ENCODE results near the gene ATAD5. TPM values are rescaled to one million over a fixed set of nuclear protein-coding genes. Genes with fewer than 3 reads are reported as not detected.

Gene ATAD5
- total and polyA plus RNA-seq, 2 of the 13 experiments (the other 11 are each of a cell fraction or from before 2014, with no cell fraction given): 1.8 to 10.7 TPM

DNA sequence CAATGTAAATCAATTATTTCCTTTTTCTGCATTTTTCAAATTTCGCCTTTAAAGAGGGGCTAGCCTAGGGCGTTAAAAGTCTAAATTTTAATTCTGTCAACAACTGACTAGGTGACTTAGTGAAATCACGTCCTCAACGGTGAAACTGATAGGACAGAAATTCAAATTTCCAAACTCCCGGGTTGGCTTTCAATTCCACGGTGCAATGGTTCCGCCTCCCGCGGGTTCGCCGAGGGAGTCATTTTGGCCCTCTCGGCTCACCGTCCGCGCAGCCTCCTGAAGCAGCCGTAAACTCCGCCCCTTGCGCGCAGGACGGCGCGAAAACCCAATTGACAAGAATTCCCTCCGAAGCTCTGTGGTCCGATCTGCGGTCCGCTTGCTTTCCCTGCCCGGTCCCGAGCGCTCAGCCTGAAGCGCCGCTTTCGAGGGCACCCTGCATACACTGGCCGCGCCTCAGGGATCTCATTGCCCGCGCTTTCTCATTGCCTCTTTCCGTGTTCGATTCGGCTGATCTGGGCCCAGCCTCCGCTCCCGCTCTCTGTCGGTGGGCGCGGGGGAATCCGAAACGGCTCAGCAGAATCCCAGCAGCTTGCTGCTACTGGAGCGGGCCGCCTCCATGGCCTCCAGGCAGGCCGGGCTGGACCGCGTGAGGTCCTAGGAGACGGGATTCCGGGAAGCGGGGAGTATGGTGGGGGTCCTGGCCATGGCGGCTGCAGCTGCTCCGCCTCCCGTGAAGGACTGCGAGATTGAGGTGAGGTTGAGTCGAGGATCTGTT, at the start of gene ATAD5 (continued):
- TF ChIP-seq, protein P1, sequence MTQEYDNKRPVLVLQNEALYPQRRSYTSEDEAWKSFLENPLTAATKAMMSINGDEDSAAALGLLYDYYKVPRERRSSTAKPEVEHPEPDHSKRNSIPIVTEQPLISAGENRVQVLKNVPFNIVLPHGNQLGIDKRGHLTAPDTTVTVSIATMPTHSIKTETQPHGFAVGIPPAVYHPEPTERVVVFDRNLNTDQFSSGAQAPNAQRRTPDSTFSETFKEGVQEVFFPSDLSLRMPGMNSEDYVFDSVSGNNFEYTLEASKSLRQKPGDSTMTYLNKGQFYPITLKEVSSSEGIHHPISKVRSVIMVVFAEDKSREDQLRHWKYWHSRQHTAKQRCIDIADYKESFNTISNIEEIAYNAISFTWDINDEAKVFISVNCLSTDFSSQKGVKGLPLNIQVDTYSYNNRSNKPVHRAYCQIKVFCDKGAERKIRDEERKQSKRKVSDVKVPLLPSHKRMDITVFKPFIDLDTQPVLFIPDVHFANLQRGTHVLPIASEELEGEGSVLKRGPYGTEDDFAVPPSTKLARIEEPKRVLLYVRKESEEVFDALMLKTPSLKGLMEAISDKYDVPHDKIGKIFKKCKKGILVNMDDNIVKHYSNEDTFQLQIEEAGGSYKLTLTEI (CRISPR knock-in tag; conservative IDR thresholded peaks at IDR 0.05): no peak
- TF ChIP-seq AGO2 (optimal IDR thresholded peaks at IDR 0.05; ENCODE audit: low read depth, low read length): no peak
- TF ChIP-seq GTF2F1 (IDR thresholded peaks at IDR 0.05; ENCODE audit: low read length): no peak
- no peak; the same call in 1 of the 2 replicates for TF ChIP-seq ZNF136 (CRISPR knock-in tag; IDR thresholded peaks at IDR 0.05; ENCODE audit: low read depth)
- peak; percentile 73; the same call in 1 of the 2 replicates for TF ChIP-seq MEIS1 (CRISPR knock-in tag; IDR thresholded peaks at IDR 0.05; ENCODE audit: borderline replicate concordance)
- TF ChIP-seq, protein P2, sequence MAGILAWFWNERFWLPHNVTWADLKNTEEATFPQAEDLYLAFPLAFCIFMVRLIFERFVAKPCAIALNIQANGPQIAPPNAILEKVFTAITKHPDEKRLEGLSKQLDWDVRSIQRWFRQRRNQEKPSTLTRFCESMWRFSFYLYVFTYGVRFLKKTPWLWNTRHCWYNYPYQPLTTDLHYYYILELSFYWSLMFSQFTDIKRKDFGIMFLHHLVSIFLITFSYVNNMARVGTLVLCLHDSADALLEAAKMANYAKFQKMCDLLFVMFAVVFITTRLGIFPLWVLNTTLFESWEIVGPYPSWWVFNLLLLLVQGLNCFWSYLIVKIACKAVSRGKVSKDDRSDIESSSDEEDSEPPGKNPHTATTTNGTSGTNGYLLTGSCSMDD (CRISPR knock-in tag; IDR thresholded peaks at IDR 0.05): no peak
- TF ChIP-seq, protein P3, sequence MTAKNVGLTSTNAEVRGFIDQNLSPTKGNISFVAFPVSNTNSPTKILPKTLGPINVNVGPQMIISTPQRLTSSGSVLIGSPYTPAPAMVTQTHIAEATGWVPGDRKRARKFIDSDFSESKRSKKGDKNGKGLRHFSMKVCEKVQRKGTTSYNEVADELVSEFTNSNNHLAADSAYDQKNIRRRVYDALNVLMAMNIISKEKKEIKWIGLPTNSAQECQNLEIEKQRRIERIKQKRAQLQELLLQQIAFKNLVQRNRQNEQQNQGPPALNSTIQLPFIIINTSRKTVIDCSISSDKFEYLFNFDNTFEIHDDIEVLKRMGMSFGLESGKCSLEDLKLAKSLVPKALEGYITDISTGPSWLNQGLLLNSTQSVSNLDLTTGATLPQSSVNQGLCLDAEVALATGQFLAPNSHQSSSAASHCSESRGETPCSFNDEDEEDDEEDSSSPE (CRISPR knock-in tag; IDR thresholded peaks at IDR 0.05): peak; percentile 100
- no peak for TF ChIP-seq HES4 (CRISPR knock-in tag; IDR thresholded peaks at IDR 0.05; ENCODE audit: borderline replicate concordance)
- TF ChIP-seq, protein P4, sequence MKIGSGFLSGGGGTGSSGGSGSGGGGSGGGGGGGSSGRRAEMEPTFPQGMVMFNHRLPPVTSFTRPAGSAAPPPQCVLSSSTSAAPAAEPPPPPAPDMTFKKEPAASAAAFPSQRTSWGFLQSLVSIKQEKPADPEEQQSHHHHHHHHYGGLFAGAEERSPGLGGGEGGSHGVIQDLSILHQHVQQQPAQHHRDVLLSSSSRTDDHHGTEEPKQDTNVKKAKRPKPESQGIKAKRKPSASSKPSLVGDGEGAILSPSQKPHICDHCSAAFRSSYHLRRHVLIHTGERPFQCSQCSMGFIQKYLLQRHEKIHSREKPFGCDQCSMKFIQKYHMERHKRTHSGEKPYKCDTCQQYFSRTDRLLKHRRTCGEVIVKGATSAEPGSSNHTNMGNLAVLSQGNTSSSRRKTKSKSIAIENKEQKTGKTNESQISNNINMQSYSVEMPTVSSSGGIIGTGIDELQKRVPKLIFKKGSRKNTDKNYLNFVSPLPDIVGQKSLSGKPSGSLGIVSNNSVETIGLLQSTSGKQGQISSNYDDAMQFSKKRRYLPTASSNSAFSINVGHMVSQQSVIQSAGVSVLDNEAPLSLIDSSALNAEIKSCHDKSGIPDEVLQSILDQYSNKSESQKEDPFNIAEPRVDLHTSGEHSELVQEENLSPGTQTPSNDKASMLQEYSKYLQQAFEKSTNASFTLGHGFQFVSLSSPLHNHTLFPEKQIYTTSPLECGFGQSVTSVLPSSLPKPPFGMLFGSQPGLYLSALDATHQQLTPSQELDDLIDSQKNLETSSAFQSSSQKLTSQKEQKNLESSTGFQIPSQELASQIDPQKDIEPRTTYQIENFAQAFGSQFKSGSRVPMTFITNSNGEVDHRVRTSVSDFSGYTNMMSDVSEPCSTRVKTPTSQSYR (CRISPR knock-in tag; IDR thresholded peaks at IDR 0.05; ENCODE audit: borderline replicate concordance): no peak
- TF ChIP-seq, protein P5, sequence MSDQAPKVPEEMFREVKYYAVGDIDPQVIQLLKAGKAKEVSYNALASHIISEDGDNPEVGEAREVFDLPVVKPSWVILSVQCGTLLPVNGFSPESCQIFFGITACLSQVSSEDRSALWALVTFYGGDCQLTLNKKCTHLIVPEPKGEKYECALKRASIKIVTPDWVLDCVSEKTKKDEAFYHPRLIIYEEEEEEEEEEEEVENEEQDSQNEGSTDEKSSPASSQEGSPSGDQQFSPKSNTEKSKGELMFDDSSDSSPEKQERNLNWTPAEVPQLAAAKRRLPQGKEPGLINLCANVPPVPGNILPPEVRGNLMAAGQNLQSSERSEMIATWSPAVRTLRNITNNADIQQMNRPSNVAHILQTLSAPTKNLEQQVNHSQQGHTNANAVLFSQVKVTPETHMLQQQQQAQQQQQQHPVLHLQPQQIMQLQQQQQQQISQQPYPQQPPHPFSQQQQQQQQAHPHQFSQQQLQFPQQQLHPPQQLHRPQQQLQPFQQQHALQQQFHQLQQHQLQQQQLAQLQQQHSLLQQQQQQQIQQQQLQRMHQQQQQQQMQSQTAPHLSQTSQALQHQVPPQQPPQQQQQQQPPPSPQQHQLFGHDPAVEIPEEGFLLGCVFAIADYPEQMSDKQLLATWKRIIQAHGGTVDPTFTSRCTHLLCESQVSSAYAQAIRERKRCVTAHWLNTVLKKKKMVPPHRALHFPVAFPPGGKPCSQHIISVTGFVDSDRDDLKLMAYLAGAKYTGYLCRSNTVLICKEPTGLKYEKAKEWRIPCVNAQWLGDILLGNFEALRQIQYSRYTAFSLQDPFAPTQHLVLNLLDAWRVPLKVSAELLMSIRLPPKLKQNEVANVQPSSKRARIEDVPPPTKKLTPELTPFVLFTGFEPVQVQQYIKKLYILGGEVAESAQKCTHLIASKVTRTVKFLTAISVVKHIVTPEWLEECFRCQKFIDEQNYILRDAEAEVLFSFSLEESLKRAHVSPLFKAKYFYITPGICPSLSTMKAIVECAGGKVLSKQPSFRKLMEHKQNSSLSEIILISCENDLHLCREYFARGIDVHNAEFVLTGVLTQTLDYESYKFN (CRISPR knock-in tag; conservative IDR thresholded peaks at IDR 0.05): peak; percentile 51
- TF ChIP-seq ARNTL (CRISPR knock-in tag; IDR thresholded peaks at IDR 0.05): no peak
- peak; percentile 70; the same call in 1 of the 3 replicates for TF ChIP-seq MXI1 (IDR thresholded peaks at IDR 0.05; ENCODE audit: borderline replicate concordance, low read depth, low read length)
- peak; percentile 27; the same call in 1 of the 2 replicates for TF ChIP-seq SIX1 (CRISPR knock-in tag; IDR thresholded peaks at IDR 0.05; ENCODE audit: borderline replicate concordance)
- peak; percentile 85; the same call in 1 of the 2 replicates for TF ChIP-seq KDM3A (CRISPR knock-in tag; IDR thresholded peaks at IDR 0.05; ENCODE audit: low read depth)
- TF ChIP-seq, protein P6, sequence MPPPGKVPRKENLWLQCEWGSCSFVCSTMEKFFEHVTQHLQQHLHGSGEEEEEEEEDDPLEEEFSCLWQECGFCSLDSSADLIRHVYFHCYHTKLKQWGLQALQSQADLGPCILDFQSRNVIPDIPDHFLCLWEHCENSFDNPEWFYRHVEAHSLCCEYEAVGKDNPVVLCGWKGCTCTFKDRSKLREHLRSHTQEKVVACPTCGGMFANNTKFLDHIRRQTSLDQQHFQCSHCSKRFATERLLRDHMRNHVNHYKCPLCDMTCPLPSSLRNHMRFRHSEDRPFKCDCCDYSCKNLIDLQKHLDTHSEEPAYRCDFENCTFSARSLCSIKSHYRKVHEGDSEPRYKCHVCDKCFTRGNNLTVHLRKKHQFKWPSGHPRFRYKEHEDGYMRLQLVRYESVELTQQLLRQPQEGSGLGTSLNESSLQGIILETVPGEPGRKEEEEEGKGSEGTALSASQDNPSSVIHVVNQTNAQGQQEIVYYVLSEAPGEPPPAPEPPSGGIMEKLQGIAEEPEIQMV (CRISPR knock-in tag; IDR thresholded peaks at IDR 0.05; ENCODE audit: low read depth): peak; percentile 92
- TF ChIP-seq HOXA5 (CRISPR knock-in tag; IDR thresholded peaks at IDR 0.05): peak; percentile 49; the same call in 1 of the 2 replicates

Data from HepG2 (cell line).